ENCODE results near the gene GSTM4. TPM values are rescaled to one million over a fixed set of nuclear protein-coding genes. Genes with fewer than 3 reads are reported as not detected.
"Not testable (repeated sequence)": the region's sequence is repeated elsewhere in the genome, so short reads cannot be mapped to it uniquely, and the experiment has no call there.

GSTM4 gene
- total RNA-seq, 4 donors from 2014 or later, result 64.9 to 104 (median 94.8) TPM

GRCh38 chr1:109687641-109688499, 32.0 kb downstream of the GSTM4 start, which contains the start of gene GSTM1:
Gene GSTM1 (plus strand): TSS chr1:109687817. CDS start chr1:109687874, 57 bp downstream.
- TF ChIP-seq POLR2AphosphoS5 (IDR thresholded peaks at IDR 0.05) (no peak), POLR2A (IDR thresholded peaks at IDR 0.05) (no peak), EP300 (IDR thresholded peaks at IDR 0.05; ENCODE audit: low read depth) (no peak), CTCF (IDR thresholded peaks at IDR 0.05) (peak in 1 of 5 experiments; percentile 25)
- WGBS, 2 donors (ENCODE audit: low coverage in 1 of 2), result 12% methylated on average over 16 of the region's 46 CpGs; no CpG with 5 or more reads in 1 of the 2 donors
- no peaks in the 10 kb centered on the region for H3K9me3 ChIP-seq
- peak; percentile 83 for DNase-seq
- in situ Hi-C loops (cut with MboI; ENCODE audit: low pct_ligation_motif_present in 1 of 4, low pct_unique_long_range_greater_than_20kb in 1 of 4, low sequenced_read_pairs in 3 of 4) (no loop called here), intact Hi-C loops (cut with DNase I; ENCODE audit: low total_unique reads) (no loop called here)
- no peaks in the 10 kb centered on the region for H3K4me1 ChIP-seq
- H3K36me3 ChIP-seq, result no peaks in the 10 kb centered on the region
- no peaks in the 10 kb centered on the region for H3K27me3 ChIP-seq
- no peak within 1 kb of the TSS for H3K4me3 ChIP-seq
- H3K27ac ChIP-seq, result peak within 1 kb of the TSS in 1 of 4 donors; percentile 79

- intact Hi-C loops (cut with DNase I; ENCODE audit: low total_unique reads), result no loop called here
- no peak for TF ChIP-seq EP300 (IDR thresholded peaks at IDR 0.05; ENCODE audit: low read depth)
- TF ChIP-seq CTCF (IDR thresholded peaks at IDR 0.05), result no peak
- TF ChIP-seq POLR2A (IDR thresholded peaks at IDR 0.05), result no peak
- TF ChIP-seq POLR2AphosphoS5 (IDR thresholded peaks at IDR 0.05), result no peak
- in situ Hi-C loops (cut with MboI; ENCODE audit: low pct_ligation_motif_present in 1 of 4, low pct_unique_long_range_greater_than_20kb in 1 of 4, low sequenced_read_pairs in 3 of 4), result no loop called here
- H3K4me3 ChIP-seq, result no peak overlapping the region
- no peak overlapping the region for H3K27ac ChIP-seq
- DNase-seq, result no peak
- no peaks in the 10 kb centered on the region for H3K4me1 ChIP-seq
- no peaks in the 10 kb centered on the region for H3K36me3 ChIP-seq
- no peaks in the 10 kb centered on the region for H3K27me3 ChIP-seq
- 64% methylated on average over 6 of the region's 6 CpGs; no CpG with 5 or more reads in 1 of the 2 donors for WGBS, 2 donors (ENCODE audit: low coverage in 1 of 2)
- H3K9me3 ChIP-seq, result no peaks in the 10 kb centered on the region
These were observed 34.0 kb downstream of the GSTM4 start for GRCh38 chr1:109689844-109690405.

- Histone ChIP-seq H3K4me1 (no peaks in the 10 kb centered on the region), H3K36me3 (no peaks in the 10 kb centered on the region), H3K27me3 (no peaks in the 10 kb centered on the region), H3K9me3 (no peaks in the 10 kb centered on the region), H3K4me3 (no peak overlapping the region), H3K27ac (peak overlapping the region in 1 of 4 donors; percentile 34)
- WGBS, 2 donors (ENCODE audit: low coverage in 1 of 2), result 78% methylated on average over 5 of the region's 6 CpGs; no CpG with 5 or more reads in 1 of the 2 donors
- no peak for DNase-seq
- no peak for TF ChIP-seq CTCF (IDR thresholded peaks at IDR 0.05)
- no peak for TF ChIP-seq EP300 (IDR thresholded peaks at IDR 0.05; ENCODE audit: low read depth)
- no peak for TF ChIP-seq POLR2AphosphoS5 (IDR thresholded peaks at IDR 0.05)
- no peak for TF ChIP-seq POLR2A (IDR thresholded peaks at IDR 0.05)
- intact Hi-C loops (cut with DNase I; ENCODE audit: low total_unique reads), result no loop called here
- in situ Hi-C loops (cut with MboI; ENCODE audit: low pct_ligation_motif_present in 1 of 4, low pct_unique_long_range_greater_than_20kb in 1 of 4, low sequenced_read_pairs in 3 of 4), result no loop called here
These were observed 35.9 kb downstream of the GSTM4 start for GRCh38 chr1:109691759-109692158.

- 81% methylated on average over 5 of the region's 5 CpGs; no CpG with 5 or more reads in 1 of the 2 donors for WGBS, 2 donors (ENCODE audit: low coverage in 1 of 2)
- H3K4me3 ChIP-seq; intact Hi-C loops (cut with DNase I; ENCODE audit: low total_unique reads); H3K27me3 ChIP-seq; DNase-seq; H3K27ac ChIP-seq; H3K36me3 ChIP-seq; H3K9me3 ChIP-seq; in situ Hi-C loops (cut with MboI; ENCODE audit: low pct_ligation_motif_present in 1 of 4, low pct_unique_long_range_greater_than_20kb in 1 of 4, low sequenced_read_pairs in 3 of 4); H3K4me1 ChIP-seq: not testable (repeated sequence)
These were observed 38.5 kb downstream of the GSTM4 start for GRCh38 chr1:109694400-109694799.

GRCh38 chr1:109695138-109695537, 39.2 kb downstream of the GSTM4 start:
- intact Hi-C loops (cut with DNase I; ENCODE audit: low total_unique reads), result not testable (repeated sequence)

More at GRCh38 chr1:109695138-109695537, 39.2 kb downstream of the GSTM4 start:
- H3K27me3 ChIP-seq; H3K36me3 ChIP-seq; DNase-seq; H3K4me1 ChIP-seq; in situ Hi-C loops (cut with MboI; ENCODE audit: low pct_ligation_motif_present in 1 of 4, low pct_unique_long_range_greater_than_20kb in 1 of 4, low sequenced_read_pairs in 3 of 4); H3K9me3 ChIP-seq; H3K27ac ChIP-seq; H3K4me3 ChIP-seq: not testable (repeated sequence)
- WGBS, 2 donors (ENCODE audit: low coverage in 1 of 2), result 86% methylated on average over 3 of the region's 3 CpGs; no CpG with 5 or more reads in 1 of the 2 donors
